Skeletal muscle tissue (tissue), 4 donors: ENCODE measurements around the gene SPATA13. TPM values are rescaled to one million over a fixed set of nuclear protein-coding genes. Genes with fewer than 3 reads are reported as not detected.

Source experiments
- H3K27ac ChIP-seq: one replicate; pipeline ENCODE4 v1.7.0; 2013; ENCODE audit warnings: mild to moderate bottlenecking, low read depth, low read length, inconsistent platforms
- H3K27me3 ChIP-seq, 3 donors: one replicate each; pipeline ENCODE4 v1.7.0; 2013; ENCODE audit warnings: low read length in 3 of 3; ENCODE audit not compliant: control insufficient read depth in 3 of 3, insufficient read depth in 3 of 3
- H3K36me3 ChIP-seq, 3 donors: one replicate each; pipeline ENCODE4 v1.7.0; 2013; ENCODE audit warnings: low read length in 3 of 3; ENCODE audit not compliant: control insufficient read depth in 3 of 3, insufficient read depth in 3 of 3
- H3K4me1 ChIP-seq, 3 donors: one replicate each; pipeline ENCODE4 v1.7.0; 2013; ENCODE audit warnings: low read length in 3 of 3, mild to moderate bottlenecking in 3 of 3; ENCODE audit not compliant: control insufficient read depth in 3 of 3, insufficient read depth in 3 of 3
- H3K4me3 ChIP-seq, 3 donors: one replicate each; pipeline ENCODE4 v1.7.0; 2013; ENCODE audit warnings: low read length in 3 of 3
- H3K9ac ChIP-seq, 3 donors: one replicate each; pipeline ENCODE4 v1.7.0; 2013; ENCODE audit warnings: low read length in 3 of 3, mild to moderate bottlenecking in 3 of 3, moderate library complexity in 2 of 3, low read depth in 1 of 3
- H3K9me3 ChIP-seq, 3 donors: one replicate each; pipeline ENCODE4 v1.7.0; 2013; ENCODE audit warnings: low read length in 3 of 3; ENCODE audit not compliant: control insufficient read depth in 3 of 3
- total RNA-seq: library from RNA; depleted of rRNA; stranded (reverse); fragments of >200 nt; gene quantifications from one replicate; pipeline ENCODE4 v1.2.3, GENCODE V29; 2014
- donor health status: Osteomylitis.

The SPATA13 gene
- total RNA-seq, 1 donor from 2014 or later: 3.7 TPM

GRCh38 chr13:24225062-24225461 is 64.5 kb downstream of the SPATA13 start:
- H3K27ac ChIP-seq: no peak overlapping the region
- H3K4me1 ChIP-seq: no peaks in the 10 kb centered on the region
- H3K36me3 ChIP-seq: no peaks in the 10 kb centered on the region
- H3K9ac ChIP-seq: no peak overlapping the region
- H3K9me3 ChIP-seq: no peaks in the 10 kb centered on the region
- no peak overlapping the region for H3K4me3 ChIP-seq
- no peaks in the 10 kb centered on the region for H3K27me3 ChIP-seq

GRCh38 chr13:24225930-24226329 is 65.4 kb downstream of the SPATA13 start:
- no peak overlapping the region for H3K4me3 ChIP-seq
- H3K9me3 ChIP-seq: no peaks in the 10 kb centered on the region
- H3K27ac ChIP-seq: no peak overlapping the region
- H3K36me3 ChIP-seq: no peaks in the 10 kb centered on the region
- H3K4me1 ChIP-seq: no peaks in the 10 kb centered on the region
- H3K9ac ChIP-seq: no peak overlapping the region
- H3K27me3 ChIP-seq: no peaks in the 10 kb centered on the region

GRCh38 chr13:24226762-24227161 is 66.2 kb downstream of the SPATA13 start:
- no peaks in the 10 kb centered on the region for H3K27me3 ChIP-seq
- no peaks in the 10 kb centered on the region for H3K4me1 ChIP-seq
- H3K36me3 ChIP-seq: no peaks in the 10 kb centered on the region
- H3K4me3 ChIP-seq: no peak overlapping the region
- H3K9me3 ChIP-seq: no peaks in the 10 kb centered on the region
- no peak overlapping the region for H3K9ac ChIP-seq
- H3K27ac ChIP-seq: no peak overlapping the region

GRCh38 chr13:24228852-24229458 is 68.4 kb downstream of the SPATA13 start:
- Histone ChIP-seq H3K27me3 (no peaks in the 10 kb centered on the region), H3K9ac (no peak overlapping the region), H3K4me1 (no peaks in the 10 kb centered on the region), H3K4me3 (no peak overlapping the region), H3K36me3 (no peaks in the 10 kb centered on the region), H3K9me3 (no peaks in the 10 kb centered on the region), H3K27ac (no peak overlapping the region)

GRCh38 chr13:24230428-24231072 is 70.0 kb downstream of the SPATA13 start:
- Histone ChIP-seq H3K36me3 (no peaks in the 10 kb centered on the region), H3K9me3 (no peaks in the 10 kb centered on the region), H3K27me3 (no peaks in the 10 kb centered on the region), H3K27ac (no peak overlapping the region), H3K4me1 (no peaks in the 10 kb centered on the region), H3K9ac (no peak overlapping the region), H3K4me3 (no peak overlapping the region)

- Histone ChIP-seq H3K4me3 (no peak overlapping the region), H3K4me1 (no peaks in the 10 kb centered on the region), H3K27me3 (no peaks in the 10 kb centered on the region), H3K9ac (no peak overlapping the region), H3K9me3 (no peaks in the 10 kb centered on the region), H3K36me3 (no peaks in the 10 kb centered on the region), H3K27ac (no peak overlapping the region)
These were observed 70.9 kb downstream of the SPATA13 start for GRCh38 chr13:24231377-24231776.

- H3K9ac ChIP-seq: no peak overlapping the region
- no peaks in the 10 kb centered on the region for H3K4me1 ChIP-seq
- H3K9me3 ChIP-seq: no peaks in the 10 kb centered on the region
- H3K36me3 ChIP-seq: no peaks in the 10 kb centered on the region
- no peaks in the 10 kb centered on the region for H3K27me3 ChIP-seq
- H3K4me3 ChIP-seq: no peak overlapping the region
- no peak overlapping the region for H3K27ac ChIP-seq
These were observed 71.5 kb downstream of the SPATA13 start for GRCh38 chr13:24232037-24232436.

- Histone ChIP-seq H3K9me3 (no peaks in the 10 kb centered on the region), H3K36me3 (no peaks in the 10 kb centered on the region), H3K27ac (no peak overlapping the region), H3K4me3 (no peak overlapping the region), H3K27me3 (no peaks in the 10 kb centered on the region), H3K4me1 (no peaks in the 10 kb centered on the region), H3K9ac (no peak overlapping the region)
These were observed 72.0 kb downstream of the SPATA13 start for GRCh38 chr13:24232474-24232873.

- Histone ChIP-seq H3K9me3 (no peaks in the 10 kb centered on the region), H3K4me1 (no peaks in the 10 kb centered on the region), H3K36me3 (no peaks in the 10 kb centered on the region), H3K27ac (no peak overlapping the region), H3K4me3 (no peak overlapping the region), H3K27me3 (no peaks in the 10 kb centered on the region), H3K9ac (no peak overlapping the region)
These were observed 72.9 kb downstream of the SPATA13 start for GRCh38 chr13:24233351-24233901.

- no peaks in the 10 kb centered on the region for H3K9me3 ChIP-seq
- H3K27ac ChIP-seq: no peak overlapping the region
- no peak overlapping the region for H3K4me3 ChIP-seq
- H3K27me3 ChIP-seq: no peaks in the 10 kb centered on the region
- no peaks in the 10 kb centered on the region for H3K4me1 ChIP-seq
- H3K36me3 ChIP-seq: no peaks in the 10 kb centered on the region
- no peak overlapping the region for H3K9ac ChIP-seq
These were observed 73.8 kb downstream of the SPATA13 start for GRCh38 chr13:24234200-24234915.
